DMS53 treated with DMSO at 0.1 percent for 48 hours (cell line): Measurements from ENCODE around the gene TTC8.
"Not testable (repeated sequence)": the region's sequence is repeated elsewhere in the genome, so short reads cannot be mapped to it uniquely, and the experiment has no call there.

ENCODE experiments used
- DNase-seq: peaks from one replicate; lab custom pipeline; 2025; ENCODE audit not compliant: unreplicated experiment; lab: John Stamatoyannopoulos, UW

The TTC8 gene

DNA sequence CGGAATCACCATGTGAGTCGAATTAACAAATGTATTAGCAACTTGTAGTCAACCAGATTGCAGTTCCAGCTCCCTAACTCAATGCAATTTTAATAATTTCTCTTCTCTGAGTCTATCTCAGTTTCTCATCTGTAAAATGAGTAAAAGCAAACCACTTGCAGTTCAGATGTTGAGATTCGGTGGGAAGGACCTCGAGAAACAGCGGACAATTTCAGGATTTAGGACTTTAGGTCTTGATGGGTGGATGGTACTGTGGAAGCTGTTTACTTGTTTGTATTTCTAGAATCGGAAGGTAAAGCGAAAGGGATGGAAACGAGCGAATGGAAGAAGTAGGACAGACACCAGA is 510 bp upstream of the TTC8 start:
- no peak for DNase-seq

DNA sequence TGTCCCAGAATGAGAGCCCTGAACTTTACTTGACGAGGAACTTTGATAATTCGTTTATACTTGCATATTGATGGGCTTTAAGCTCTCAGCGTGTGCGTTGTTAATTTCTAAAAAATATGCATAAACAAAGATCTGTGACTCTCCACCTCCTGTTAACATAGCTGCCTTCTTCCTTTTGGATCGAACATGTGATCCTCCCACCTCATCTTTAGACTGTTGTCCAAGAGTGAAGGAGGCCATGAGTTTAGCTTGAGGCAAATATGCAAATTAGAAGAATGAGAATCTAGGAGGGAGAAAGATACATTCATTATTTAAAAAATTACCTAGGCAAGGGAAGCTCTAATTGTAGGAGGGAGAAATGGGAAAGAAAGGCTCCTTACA is 617 bp downstream of the TTC8 start:
- no peak for DNase-seq

GRCh38 chr14:88825503-88825902 is 1.1 kb downstream of the TTC8 start:
- no peak for DNase-seq

DNA sequence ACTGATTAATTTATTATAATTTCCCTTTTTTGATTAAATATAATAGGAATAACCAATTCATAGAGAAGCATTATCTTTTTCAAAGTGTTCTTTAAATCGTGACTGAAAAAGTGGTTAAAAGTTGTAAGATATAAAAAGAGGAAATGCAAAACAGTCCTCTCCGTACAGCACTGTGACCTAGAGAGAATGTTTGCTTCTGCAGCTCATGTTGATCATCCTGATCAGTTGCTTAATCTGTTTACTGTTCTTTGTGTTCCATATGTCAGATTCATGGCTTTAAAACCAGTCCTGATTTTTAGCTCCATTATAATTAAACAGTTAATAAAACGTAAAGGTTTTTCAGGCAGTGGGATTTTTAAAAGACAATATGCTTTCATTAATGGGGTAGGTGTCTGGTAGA is 4.7 kb downstream of the TTC8 start:
- DNase-seq = no peak

DNA sequence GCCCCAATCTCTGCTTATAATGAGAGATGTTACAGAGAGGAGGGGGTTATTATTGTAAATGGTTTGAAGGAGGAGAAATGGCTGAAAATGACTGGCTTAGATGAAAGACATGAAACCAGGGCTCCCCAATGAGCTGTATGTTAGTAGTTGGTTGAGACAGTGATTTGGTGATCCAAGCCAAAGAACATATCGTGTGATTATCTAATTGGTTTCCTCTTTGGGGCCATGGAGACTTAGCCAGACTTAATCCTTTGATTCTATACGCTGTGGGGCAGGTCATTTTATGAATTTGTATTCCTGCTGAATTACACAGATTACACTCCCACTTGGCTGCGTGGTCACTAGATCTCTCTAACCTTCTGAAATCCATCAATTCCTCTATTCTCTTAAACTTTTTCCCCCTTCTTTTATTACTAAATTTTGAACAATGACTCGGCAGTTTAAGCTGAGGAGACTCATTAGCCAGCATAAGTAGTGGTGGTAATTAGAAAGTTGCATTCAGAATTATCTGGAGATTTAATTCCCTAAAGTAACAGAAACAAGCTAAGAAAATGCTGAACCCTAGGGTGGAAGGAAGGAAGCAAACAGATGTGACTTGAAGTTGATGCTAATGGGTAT is 5.3 kb downstream of the TTC8 start:
- no peak for DNase-seq

DNA sequence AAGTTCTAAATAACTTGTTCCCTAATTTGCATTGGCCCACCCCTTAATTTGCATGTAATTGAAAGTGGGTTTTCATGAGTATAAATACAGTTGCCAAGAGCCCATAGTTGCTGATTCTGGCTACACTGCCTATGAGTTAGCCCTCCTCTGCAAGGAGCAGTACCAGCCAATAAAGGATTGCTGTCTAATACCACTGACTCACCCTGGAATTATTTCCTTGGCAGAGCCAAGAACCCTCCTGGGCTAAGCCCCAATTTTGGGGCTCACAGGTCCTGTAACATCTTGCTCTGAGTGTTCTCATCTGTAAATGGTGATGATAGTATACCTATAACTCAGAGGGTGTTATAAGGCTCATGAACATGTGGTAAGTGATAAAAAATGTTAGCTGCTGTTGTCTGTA is 6.8 kb downstream of the TTC8 start:
- DNase-seq = no peak

GRCh38 chr14:88834883-88835431 is 10.5 kb downstream of the TTC8 start:
- DNase-seq = no peak

GRCh38 chr14:88835661-88836060 is 11.2 kb downstream of the TTC8 start:
- DNase-seq = no peak

DNA sequence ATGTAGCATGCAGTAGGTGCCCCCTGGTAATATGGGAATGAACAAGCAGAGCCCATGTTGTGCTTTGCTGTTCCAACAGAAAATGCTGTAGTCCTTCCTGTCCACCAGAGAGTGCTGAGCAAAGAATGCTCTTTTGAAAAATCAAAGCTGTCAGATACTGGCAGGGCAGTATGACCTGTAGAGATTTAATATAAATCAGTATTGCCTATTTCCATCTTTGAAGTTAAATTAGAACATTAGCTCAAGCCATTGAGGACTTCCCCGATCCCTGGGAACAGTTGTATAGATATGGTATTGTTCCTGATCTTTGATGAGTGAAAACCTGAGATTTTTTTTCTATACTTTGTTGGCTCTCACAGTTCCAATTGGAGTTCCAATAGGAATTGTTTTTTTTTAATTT is 13.0 kb downstream of the TTC8 start:
- DNase-seq = no peak

DNA sequence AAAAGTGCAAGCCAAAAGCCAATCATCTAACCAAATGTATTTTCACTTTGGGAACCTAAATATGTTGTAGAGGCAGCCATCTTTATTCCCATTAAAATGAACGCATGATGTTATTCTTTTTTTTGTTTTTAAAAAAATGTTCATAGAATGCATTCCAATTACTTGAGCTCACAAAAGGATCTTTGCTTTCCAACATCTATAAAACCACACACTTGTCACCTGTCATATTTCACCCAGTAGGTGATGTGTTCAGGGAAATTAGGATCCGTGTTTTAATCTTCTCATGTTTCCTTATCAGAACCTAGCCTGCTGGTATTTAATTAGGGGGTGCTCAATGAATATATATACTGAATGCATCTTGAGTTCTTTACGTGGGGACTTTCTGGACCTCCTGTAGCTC is 13.6 kb downstream of the TTC8 start:
- DNase-seq = no peak

- no peak for DNase-seq
Observed at GRCh38 chr14:88840926-88841325, 16.5 kb downstream of the TTC8 start.

DNA sequence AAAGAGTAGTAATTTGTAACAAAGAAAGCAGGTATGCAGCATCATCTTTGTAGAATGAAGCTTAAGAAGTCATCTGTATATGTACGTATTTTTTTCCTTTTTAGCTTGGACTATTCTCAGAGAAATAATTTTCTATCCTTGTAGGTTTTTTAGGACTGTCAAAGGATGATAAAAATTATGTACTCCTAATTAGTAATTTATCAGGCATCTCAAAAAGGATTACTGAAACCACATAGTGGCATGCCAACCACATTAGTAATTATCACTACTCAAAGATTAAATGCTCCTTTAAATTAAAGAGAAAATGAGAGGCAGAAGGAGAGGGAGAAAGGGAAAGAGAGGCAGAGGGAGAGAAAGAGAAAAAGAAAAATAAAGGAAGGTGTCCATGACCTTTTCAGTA is 17.3 kb downstream of the TTC8 start:
- DNase-seq = no peak

DNA sequence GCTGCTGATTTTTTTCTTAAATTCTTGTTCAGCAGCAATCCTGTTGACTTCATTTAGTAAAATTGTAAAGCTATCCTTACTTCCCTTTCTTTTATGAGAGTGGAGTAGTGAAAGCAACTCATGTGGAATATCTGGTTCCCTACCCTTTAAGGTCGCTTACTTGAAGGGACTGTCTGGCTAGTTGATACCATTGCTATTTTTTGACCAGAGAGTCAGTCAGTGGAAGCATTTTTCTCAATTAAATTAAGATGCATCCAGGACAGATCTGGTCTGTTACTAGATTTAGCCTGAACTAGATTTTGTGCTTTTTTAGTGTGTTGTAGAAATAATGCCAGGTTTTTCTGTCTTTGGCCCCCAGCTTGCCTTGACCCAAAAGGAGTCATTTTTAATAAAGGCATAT is 18.0 kb downstream of the TTC8 start:
- DNase-seq = no peak

GRCh38 chr14:88844980-88845491 is 20.6 kb downstream of the TTC8 start:
- no peak for DNase-seq

DNA sequence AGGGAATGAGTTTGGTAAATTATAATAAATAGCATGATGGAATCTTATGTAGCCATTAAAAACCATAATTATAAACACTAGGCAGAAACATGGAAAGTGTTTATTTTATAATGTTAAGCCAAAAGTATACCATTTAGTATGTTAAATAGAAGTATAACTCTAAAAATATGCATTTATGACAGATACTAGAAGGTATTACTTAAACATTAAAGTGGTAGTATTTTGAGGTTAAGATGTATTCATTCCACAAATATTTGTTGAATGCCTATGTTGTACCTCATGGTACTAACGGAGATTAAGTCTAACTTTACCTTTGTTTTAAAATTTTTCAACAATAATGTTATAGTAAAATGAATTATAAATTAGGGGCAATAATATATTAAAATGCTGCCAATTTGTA is 24.1 kb downstream of the TTC8 start:
- no peak for DNase-seq

- no peak for DNase-seq
Observed at GRCh38 chr14:88849716-88850115, 25.3 kb downstream of the TTC8 start.

DNA sequence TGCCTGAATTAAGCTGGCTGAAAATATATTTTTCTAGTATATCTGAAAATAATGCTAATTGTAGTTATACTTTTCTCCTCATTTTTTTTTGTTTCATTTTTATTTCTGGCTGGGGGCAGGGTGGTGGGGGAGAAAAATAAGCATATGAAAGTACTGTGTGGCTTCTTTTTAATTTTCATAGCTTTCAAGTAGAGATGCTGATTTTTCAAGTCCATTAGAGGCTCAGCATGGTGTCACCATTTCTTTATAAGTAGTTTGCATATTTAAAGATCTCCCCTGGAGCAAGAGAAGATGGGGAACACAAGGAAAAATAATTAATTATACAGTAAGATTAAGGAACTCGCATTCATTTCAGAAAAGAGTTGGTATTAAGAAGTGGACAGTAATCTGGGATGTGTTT is 27.1 kb downstream of the TTC8 start:
- no peak for DNase-seq

GRCh38 chr14:88852632-88853031 is 28.2 kb downstream of the TTC8 start:
- no peak for DNase-seq

DNA sequence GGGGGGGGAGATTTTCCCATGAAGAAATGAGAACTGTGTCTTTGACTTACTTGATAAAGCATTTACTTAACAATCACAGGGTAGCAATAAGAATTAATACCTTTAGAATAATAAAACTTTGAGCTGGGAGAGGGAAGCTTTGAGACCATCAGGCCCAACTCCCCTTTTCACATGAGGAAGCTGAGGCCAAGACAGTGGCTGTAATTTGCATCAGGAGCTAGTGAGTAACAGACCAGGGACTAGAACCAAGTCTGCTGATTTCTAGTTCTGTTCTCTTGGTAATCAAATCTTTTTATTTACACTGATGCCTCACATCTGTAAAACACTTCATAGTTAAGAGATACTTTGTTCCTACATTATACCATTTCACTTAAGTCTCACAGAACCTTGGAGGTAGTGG is 28.7 kb downstream of the TTC8 start:
- no peak for DNase-seq

DNA sequence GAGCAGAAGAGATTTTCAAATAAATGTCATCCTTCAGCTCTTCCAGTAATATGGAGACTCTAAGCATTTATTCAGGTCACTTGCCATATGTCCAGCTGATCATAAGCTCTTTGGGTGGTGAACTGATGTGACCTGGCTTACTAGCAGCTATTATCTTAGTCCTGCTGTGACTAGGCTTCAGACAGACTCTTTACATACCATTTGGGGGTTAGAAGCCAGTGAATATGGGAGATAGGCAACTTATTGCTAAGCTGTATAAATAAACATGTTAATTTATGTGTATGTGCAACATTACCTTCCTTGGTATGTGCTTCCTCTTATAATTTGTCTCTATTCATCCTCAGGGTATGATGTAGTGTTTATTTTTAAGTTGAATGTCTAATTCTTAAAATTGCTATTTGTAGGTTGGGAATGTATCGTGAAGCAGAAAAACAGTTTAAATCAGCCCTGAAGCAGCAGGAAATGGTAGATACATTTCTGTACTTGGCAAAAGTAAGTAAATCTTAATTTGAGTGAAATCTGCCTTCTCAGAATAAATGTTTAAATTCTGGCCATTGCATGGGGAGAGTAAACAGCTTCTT is 32.4 kb downstream of the TTC8 start:
- no peak for DNase-seq

- DNase-seq = not testable (repeated sequence)
Observed at GRCh38 chr14:88857861-88858260, 33.4 kb downstream of the TTC8 start.

GRCh38 chr14:88859118-88859517 is 34.7 kb downstream of the TTC8 start:
- DNase-seq = not testable (repeated sequence)

DNA sequence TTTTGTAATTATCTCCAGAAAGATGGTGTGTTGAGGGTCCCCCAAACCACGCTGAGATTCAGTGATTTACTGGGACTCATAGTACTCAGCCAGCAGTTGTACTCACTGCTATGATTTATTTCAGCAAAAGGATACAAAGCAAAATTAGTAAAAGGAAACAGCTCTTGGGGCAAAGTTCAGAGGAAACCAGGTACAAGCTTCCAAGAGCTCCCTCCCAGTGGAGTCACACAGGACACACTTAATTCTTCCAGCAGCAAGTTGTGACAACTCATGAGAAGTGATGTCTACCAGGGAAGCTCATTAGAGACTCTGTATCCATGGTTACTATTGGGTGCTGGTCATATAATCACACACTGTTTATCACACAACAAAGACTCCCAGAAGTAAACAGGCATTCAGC is 38.7 kb downstream of the TTC8 start:
- no peak for DNase-seq
